Ascending aorta (tissue), 2 donors: Measurements from ENCODE around the gene IGIP. TPM values are rescaled to one million over a fixed set of nuclear protein-coding genes. Genes with fewer than 3 reads are reported as not detected.
A peak's percentile ranks its signal among the peaks of the same experiment; 100 is the strongest.

Experiments
- DNase-seq, 2 donors: peaks; one replicate each; pipeline ENCODE4 v3.0.0-alpha.2; 2019; ENCODE audit warnings: low spot score in 2 of 2
- H3K27ac ChIP-seq, 2 donors: fragments of 200-600 bp; sonication (generic); one replicate each; pipeline ENCODE4 v1.5.1; 2016 to 2017; ENCODE audit warnings: mild to moderate bottlenecking in 1 of 2
- H3K27me3 ChIP-seq: fragments of 200-600 bp; sonication (generic); one replicate; pipeline ENCODE4 v1.5.1; 2017
- H3K36me3 ChIP-seq, 2 donors: fragments of 200-600 bp; sonication (generic); one replicate each; pipeline ENCODE4 v1.5.1; 2016
- H3K4me1 ChIP-seq, 2 donors: fragments of 200-600 bp; sonication (generic); one replicate each; pipeline ENCODE4 v1.5.1; 2016 to 2017; ENCODE audit warnings: mild to moderate bottlenecking in 1 of 2
- H3K4me3 ChIP-seq, 2 donors: fragments of 200-600 bp; sonication (generic); one replicate each; pipeline ENCODE4 v1.5.1; 2016 to 2017; ENCODE audit warnings: mild to moderate bottlenecking in 1 of 2
- H3K9me3 ChIP-seq, 2 donors: fragments of 200-600 bp; sonication (generic); one replicate each; pipeline ENCODE4 v1.5.1; 2016
- CTCF ChIP-seq, 3 experiments: fragments of 200-600 bp in 2 of 3; fragments of 450-650 bp in 1 of 3; sonication (generic) in 2 of 3; IDR thresholded peaks; one replicate each; pipeline ENCODE4 v1.5.1; 2016 to 2019; ENCODE audit warnings: antibody characterized with exemption in 3 of 3, mild to moderate bottlenecking in 1 of 3, moderate library complexity in 1 of 3
- intact Hi-C: fragments of 100-400 bp; cut with DNase I; formaldehyde crosslinking; loops from one replicate; pipeline ENCODE4 v1.15.1; 2023
- total RNA-seq: library from RNA; depleted of rRNA; stranded (reverse); fragments of >200 nt; gene quantifications from one replicate; pipeline ENCODE4 v1.1.0, GENCODE V29; 2016

IGIP gene
- total RNA-seq, 1 donor from 2014 or later: 5.6 TPM

DNA sequence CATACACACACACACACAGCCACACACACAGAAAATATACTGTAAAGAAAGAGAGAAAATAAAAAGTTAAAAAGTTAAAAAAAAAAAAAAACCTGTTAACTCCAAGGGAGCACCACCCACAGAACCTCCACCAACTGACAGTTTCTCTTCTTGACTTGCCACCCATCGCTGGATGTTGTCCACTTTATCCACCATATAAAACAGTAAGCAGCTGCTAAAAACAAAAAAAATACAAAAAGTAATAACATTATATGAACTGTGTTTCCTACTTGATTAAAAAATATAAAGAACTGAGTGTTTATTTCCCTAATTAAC, 10.6 kb upstream of the IGIP start:
- H3K4me1 ChIP-seq: peaks cover 12 to 26% of the 10 kb centered on the region in 2 donors
- H3K27me3 ChIP-seq: no peaks in the 10 kb centered on the region
- intact Hi-C loops: loop anchor here (2.0 kb wide), 1 partner anchor 30 kb away; no protein-coding TSS in a partner anchor
- peak overlapping the region in 1 of 2 donors; percentile 89 for H3K27ac ChIP-seq
- H3K9me3 ChIP-seq: no peaks in the 10 kb centered on the region
- H3K36me3 ChIP-seq: no peaks in the 10 kb centered on the region
- TF ChIP-seq CTCF (IDR thresholded peaks at IDR 0.05): no peak
- DNase-seq: no peak
- peak overlapping the region; percentile 70 to 77 for H3K4me3 ChIP-seq

GRCh38 chr5:140116716-140117115, 9.0 kb upstream of the IGIP start:
- Histone ChIP-seq H3K4me1 (peaks cover 12 to 26% of the 10 kb centered on the region in 2 donors), H3K9me3 (no peaks in the 10 kb centered on the region), H3K4me3 (peak overlapping the region in 1 of 2 donors; percentile 77), H3K27ac (no peak overlapping the region), H3K36me3 (no peaks in the 10 kb centered on the region), H3K27me3 (no peaks in the 10 kb centered on the region)
- intact Hi-C loops: no loop called here
- no peak for TF ChIP-seq CTCF (IDR thresholded peaks at IDR 0.05)
- DNase-seq: no peak

GRCh38 chr5:140117523-140117922, 8.2 kb upstream of the IGIP start:
- DNase-seq: no peak
- TF ChIP-seq CTCF (IDR thresholded peaks at IDR 0.05): no peak
- Histone ChIP-seq H3K9me3 (no peaks in the 10 kb centered on the region), H3K27ac (no peak overlapping the region), H3K4me1 (peaks cover 12 to 24% of the 10 kb centered on the region in 2 donors), H3K36me3 (no peaks in the 10 kb centered on the region), H3K4me3 (no peak overlapping the region), H3K27me3 (no peaks in the 10 kb centered on the region)
- intact Hi-C loops: no loop called here

GRCh38 chr5:140118302-140118936, 7.3 kb upstream of the IGIP start:
- H3K9me3 ChIP-seq: no peaks in the 10 kb centered on the region
- intact Hi-C loops: no loop called here
- H3K27me3 ChIP-seq: no peaks in the 10 kb centered on the region
- no peak overlapping the region for H3K27ac ChIP-seq
- DNase-seq: no peak
- no peak overlapping the region for H3K4me3 ChIP-seq
- TF ChIP-seq CTCF (IDR thresholded peaks at IDR 0.05): peak in 1 of 3 experiments; percentile 7
- H3K36me3 ChIP-seq: no peaks in the 10 kb centered on the region
- H3K4me1 ChIP-seq: peaks cover 7 to 21% of the 10 kb centered on the region in 2 donors

DNA sequence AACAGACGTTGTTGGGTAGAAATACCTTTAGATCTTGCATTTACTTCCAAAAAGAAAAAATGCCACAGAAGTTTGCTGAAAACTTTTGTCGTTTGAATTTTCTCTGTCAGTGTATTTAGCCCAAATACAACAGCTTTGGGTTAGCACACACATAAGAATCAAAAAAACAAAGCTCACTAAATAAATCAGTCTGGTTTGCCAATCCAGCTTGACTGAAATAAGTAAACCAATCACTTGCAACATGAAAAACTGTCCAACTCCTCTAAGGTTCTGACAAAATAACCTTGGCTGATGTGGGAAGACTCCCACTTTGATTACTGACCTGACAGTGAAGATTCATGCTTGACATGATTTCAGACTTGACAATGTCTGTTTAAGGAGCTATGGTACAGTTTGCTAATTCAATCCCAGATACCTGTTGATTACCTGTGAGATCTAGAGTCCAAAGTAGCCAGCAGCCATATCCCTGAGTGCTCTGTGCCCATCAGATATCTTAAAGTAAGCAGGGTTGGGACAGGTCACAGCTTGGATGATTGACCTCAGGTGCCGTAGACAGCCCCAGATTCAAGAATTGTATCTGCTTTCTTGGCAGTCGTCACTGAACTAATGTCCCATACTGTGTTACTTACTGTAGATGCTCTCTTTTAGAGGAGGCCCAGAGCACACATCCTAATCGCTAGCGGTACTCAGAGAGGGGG, 727 bp downstream of the IGIP start:
- no peak for TF ChIP-seq CTCF (IDR thresholded peaks at IDR 0.05)
- no peaks in the 10 kb centered on the region for H3K9me3 ChIP-seq
- no peaks in the 10 kb centered on the region for H3K36me3 ChIP-seq
- no peak overlapping the region for H3K4me3 ChIP-seq
- no peak for DNase-seq
- H3K4me1 ChIP-seq: peaks cover 0 to 2% of the 10 kb centered on the region in 2 donors
- H3K27me3 ChIP-seq: no peaks in the 10 kb centered on the region
- no peak overlapping the region for H3K27ac ChIP-seq
- intact Hi-C loops: no loop called here
